ENCODE data around the gene THADA. TPM values are rescaled to one million over a fixed set of nuclear protein-coding genes. Genes with fewer than 3 reads are reported as not detected.

The THADA gene
- total and polyA plus RNA-seq, 10 donors = 14.2 to 51.3 (median 40.0) TPM

DNA sequence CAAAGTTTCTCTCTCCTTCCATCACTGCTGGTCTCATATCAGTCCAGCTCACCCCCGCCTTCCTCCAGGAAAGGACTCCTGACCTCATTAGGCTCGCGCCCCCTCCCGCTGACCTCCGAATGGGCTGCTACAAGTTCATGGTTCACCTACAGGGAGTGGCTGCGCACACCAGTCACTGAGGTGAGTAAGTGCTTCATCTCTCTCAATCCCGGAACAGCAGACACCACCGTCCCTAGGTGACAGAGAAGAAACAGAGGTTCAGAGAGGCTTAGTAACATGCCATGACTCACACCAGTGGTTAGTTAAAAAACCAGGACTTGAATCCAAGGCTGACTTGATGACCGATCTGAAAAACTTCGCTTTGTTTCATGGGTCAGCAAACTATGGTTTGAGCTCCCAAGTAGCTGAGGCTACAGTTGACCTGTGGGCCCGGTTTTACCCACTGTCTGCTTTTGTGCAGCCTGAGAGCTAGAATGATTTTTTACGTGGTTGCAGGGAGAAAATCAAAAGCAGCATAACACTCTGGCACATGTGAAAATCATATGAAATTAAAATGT, 411.4 kb downstream of the THADA start:
- Histone ChIP-seq H3K9me3 (no peaks in the 10 kb centered on the region), H3K36me3 (no peaks in the 10 kb centered on the region), H3K4me3 (no peak overlapping the region), H3K4me1 (peaks cover 0 to 34% (median 9%) of the 10 kb centered on the region in 6 donors), H3K27me3 (replicated peaks in 1 of 7) (no peaks in the 10 kb centered on the region), H3K27ac (no peak overlapping the region)
- intact Hi-C loops (cut with DNase I; ENCODE audit: low total_unique reads) = no loop called here
- TF ChIP-seq, protein P1, sequence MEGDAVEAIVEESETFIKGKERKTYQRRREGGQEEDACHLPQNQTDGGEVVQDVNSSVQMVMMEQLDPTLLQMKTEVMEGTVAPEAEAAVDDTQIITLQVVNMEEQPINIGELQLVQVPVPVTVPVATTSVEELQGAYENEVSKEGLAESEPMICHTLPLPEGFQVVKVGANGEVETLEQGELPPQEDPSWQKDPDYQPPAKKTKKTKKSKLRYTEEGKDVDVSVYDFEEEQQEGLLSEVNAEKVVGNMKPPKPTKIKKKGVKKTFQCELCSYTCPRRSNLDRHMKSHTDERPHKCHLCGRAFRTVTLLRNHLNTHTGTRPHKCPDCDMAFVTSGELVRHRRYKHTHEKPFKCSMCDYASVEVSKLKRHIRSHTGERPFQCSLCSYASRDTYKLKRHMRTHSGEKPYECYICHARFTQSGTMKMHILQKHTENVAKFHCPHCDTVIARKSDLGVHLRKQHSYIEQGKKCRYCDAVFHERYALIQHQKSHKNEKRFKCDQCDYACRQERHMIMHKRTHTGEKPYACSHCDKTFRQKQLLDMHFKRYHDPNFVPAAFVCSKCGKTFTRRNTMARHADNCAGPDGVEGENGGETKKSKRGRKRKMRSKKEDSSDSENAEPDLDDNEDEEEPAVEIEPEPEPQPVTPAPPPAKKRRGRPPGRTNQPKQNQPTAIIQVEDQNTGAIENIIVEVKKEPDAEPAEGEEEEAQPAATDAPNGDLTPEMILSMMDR (IDR thresholded peaks at IDR 0.05 in 8 of 11, conservative IDR thresholded peaks at IDR 0.05 in 3 of 11) = no peak
- TF ChIP-seq POLR2A (IDR thresholded peaks at IDR 0.05) (no peak), POLR2AphosphoS5 (IDR thresholded peaks at IDR 0.05) (no peak)
- WGBS, 5 donors = 82 to 90% (median 83%) methylated on average over 12 of the region's 12 CpGs
- DNase-seq = no peak

DNA sequence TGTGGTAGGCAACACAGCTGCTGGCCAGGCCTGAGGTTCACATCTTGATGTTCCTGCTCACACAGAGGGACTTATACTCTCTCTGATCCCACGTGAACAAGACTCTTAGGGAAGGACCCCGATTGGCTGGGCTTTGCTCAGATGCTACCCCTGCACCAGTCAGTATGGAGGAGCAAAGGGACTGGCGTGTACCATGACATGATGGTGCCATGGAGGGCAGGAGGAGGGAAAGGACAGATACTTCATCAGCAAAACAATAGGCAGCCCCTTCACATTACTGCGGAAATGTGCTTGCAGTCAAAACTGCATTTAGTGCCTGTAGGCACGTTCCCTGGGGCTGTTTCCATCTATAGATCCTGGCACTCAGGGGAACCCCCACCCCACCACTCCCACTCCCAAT, 412.1 kb downstream of the THADA start:
- Histone ChIP-seq H3K27ac (no peak overlapping the region), H3K27me3 (replicated peaks in 1 of 7) (no peaks in the 10 kb centered on the region), H3K4me3 (no peak overlapping the region), H3K4me1 (peaks cover 2 to 38% (median 15%) of the 10 kb centered on the region in 6 donors), H3K36me3 (no peaks in the 10 kb centered on the region), H3K9me3 (no peaks in the 10 kb centered on the region)
- intact Hi-C loops (cut with DNase I; ENCODE audit: low total_unique reads) = no loop called here
- WGBS, 5 donors = 69 to 81% (median 75%) methylated on average over 5 of the region's 5 CpGs
- TF ChIP-seq POLR2A (IDR thresholded peaks at IDR 0.05) = no peak
- TF ChIP-seq, protein P1 (IDR thresholded peaks at IDR 0.05 in 8 of 11, conservative IDR thresholded peaks at IDR 0.05 in 3 of 11) = no peak
- no peak for DNase-seq

DNA sequence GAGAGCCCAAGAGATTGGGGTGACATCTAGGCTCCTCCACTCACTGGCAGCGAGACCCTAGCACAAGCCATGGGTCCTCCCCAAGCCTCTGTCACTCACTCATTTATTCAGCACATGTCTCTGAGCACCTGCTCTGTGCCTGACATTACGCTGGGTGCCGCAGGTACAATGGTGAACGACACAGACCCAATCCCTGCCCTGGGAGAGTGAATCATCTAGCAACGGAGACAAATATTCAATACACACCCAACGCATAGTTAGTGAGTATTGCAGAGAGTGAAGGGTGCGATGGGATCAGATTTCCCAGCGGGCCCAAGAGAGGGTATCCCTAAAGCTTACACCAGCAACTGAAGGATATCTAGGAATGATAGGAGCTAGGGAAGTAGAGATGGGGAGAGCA, 414.9 kb downstream of the THADA start:
- no peak overlapping the region for H3K4me3 ChIP-seq
- peaks cover 7 to 53% (median 36%) of the 10 kb centered on the region in 6 donors for H3K4me1 ChIP-seq

More for the DNA sequence above, 414.9 kb downstream of the THADA start:
- TF ChIP-seq POLR2AphosphoS5 (IDR thresholded peaks at IDR 0.05) = no peak
- TF ChIP-seq, protein P1 (IDR thresholded peaks at IDR 0.05 in 8 of 11, conservative IDR thresholded peaks at IDR 0.05 in 3 of 11) = no peak
- no peak for TF ChIP-seq POLR2A (IDR thresholded peaks at IDR 0.05)
- H3K27ac ChIP-seq = no peak overlapping the region
- 95 to 99% (median 97%) methylated on average over 8 of the region's 8 CpGs for WGBS, 5 donors
- intact Hi-C loops (cut with DNase I; ENCODE audit: low total_unique reads) = no loop called here
- no peaks in the 10 kb centered on the region for H3K36me3 ChIP-seq
- H3K9me3 ChIP-seq = peaks cover 0 to 16% (median 3%) of the 10 kb centered on the region in 8 donors
- no peaks in the 10 kb centered on the region for H3K27me3 ChIP-seq (replicated peaks in 1 of 7)
- no peak for DNase-seq

Small RNAs within 50 kb of the gene (small RNA-seq; reads per million reads assigned to genes)
- gene RF00019 (0 reads per million in 4 donors), gene RN7SL531P (0 reads per million in 4 donors), gene RNU6-958P (0 reads per million in 4 donors)

Other genes starting within 250 kb of the THADA start
- 10 to 100 TPM; 12.3 to 21.9 (median 17.3) TPM for gene PLEKHH2, start 41.2 kb upstream of the THADA start, total RNA-seq
- 1 to 10 TPM in 2 of 3 donors, under 1 TPM in 1; 0.91 to 2.3 (median 1.3) TPM for gene PLEKHH2, start 41.2 kb upstream of the THADA start, polyA plus RNA-seq
- under 1 TPM in 6 of 7 donors, not detected in 1; 0.37 to 0.85 (median 0.65) TPM for gene C1GALT1C1L, start 80.4 kb upstream of the THADA start, total RNA-seq
- under 1 TPM; 0.10 to 0.55 (median 0.28) TPM for gene C1GALT1C1L, start 80.4 kb upstream of the THADA start, polyA plus RNA-seq
- 10 to 100 TPM in 6 of 7 donors, 1 to 10 TPM in 1; 8.5 to 32.4 (median 21.6) TPM for gene DYNC2LI1, start 178.0 kb upstream of the THADA start, total RNA-seq
- 10 to 100 TPM in 2 of 3 donors, 1 to 10 TPM in 1; 9.6 to 13.4 (median 11.4) TPM for gene DYNC2LI1, start 178.0 kb upstream of the THADA start, polyA plus RNA-seq
- under 1 TPM in 3 of 7 donors, not detected in 4; 0.24 to 0.37 (median 0.26) TPM for gene ABCG5, start 242.8 kb upstream of the THADA start, total RNA-seq
- under 1 TPM in 1 of 3 donors, not detected in 2; 0.05 TPM for gene ABCG5, start 242.8 kb upstream of the THADA start, polyA plus RNA-seq
- gene ABCG8, start 242.9 kb upstream of the THADA start, total RNA-seq = under 1 TPM in 3 of 7 donors, not detected in 4; 0.20 to 0.46 (median 0.23) TPM
- gene ABCG8, start 242.9 kb upstream of the THADA start, polyA plus RNA-seq = under 1 TPM in 2 of 3 donors, not detected in 1; 0.02 to 0.03 TPM